HCT116 (cell line): ENCODE data around the gene TM6SF1.

Experiments
- CEBPB ChIP-seq: IDR thresholded peaks from 2 replicates; pipeline ENCODE4 v1.6.1; 2012; ENCODE audit warnings: low read depth
- EZH2 ChIP-seq: fragments of 200-600 bp; sonication (generic); IDR thresholded peaks from 2 replicates; pipeline ENCODE4 v1.6.1; 2017; ENCODE audit warnings: antibody characterized with exemption, mixed run types
- EZH2phosphoT487 ChIP-seq: fragments of 200-600 bp; IDR thresholded peaks from 2 replicates; pipeline ENCODE4 v1.6.1; 2018; ENCODE audit warnings: antibody characterized with exemption, borderline replicate concordance
- FOSL1 ChIP-seq: IDR thresholded peaks from 2 replicates; pipeline ENCODE4 v1.6.1; 2012; ENCODE audit warnings: low read depth
- JUND ChIP-seq: IDR thresholded peaks from 2 replicates; pipeline ENCODE4 v1.6.1; 2012
- POLR2A ChIP-seq: IDR thresholded peaks from 2 replicates; pipeline ENCODE4 v1.7.0; 2011; ENCODE audit warnings: borderline replicate concordance; ENCODE audit not compliant: insufficient read depth, insufficient read length; ENCODE audit errors: extremely low read depth
- POLR2AphosphoS5 ChIP-seq: IDR thresholded peaks from 2 replicates; pipeline ENCODE4 v1.6.1; 2011; ENCODE audit warnings: mild to moderate bottlenecking, low read depth, low read length, moderate library complexity
- RAD21 ChIP-seq: IDR thresholded peaks from 2 replicates; pipeline ENCODE4 v1.6.1; 2012; ENCODE audit warnings: low read depth, mild to moderate bottlenecking
- SRF ChIP-seq: IDR thresholded peaks from 2 replicates; pipeline ENCODE4 v1.6.1; 2012; ENCODE audit warnings: low read depth
- TCF7L2 ChIP-seq: IDR thresholded peaks from 2 replicates; pipeline ENCODE4 v1.7.0; 2011; ENCODE audit warnings: borderline replicate concordance, inconsistent platforms; ENCODE audit not compliant: insufficient read depth, insufficient read length; ENCODE audit errors: extremely low read depth
- ZFX ChIP-seq: fragments of 450-650 bp; IDR thresholded peaks from 2 replicates; pipeline ENCODE4 v1.6.1; 2017
- TF ChIP-seq, protein P1 (sequence below), 3 experiments: fragments of 200-600 bp in 1 of 3; sonication (generic) in 1 of 3; IDR thresholded peaks in 2 of 3; conservative IDR thresholded peaks in 1 of 3; 2 replicates each; pipeline ENCODE4 v1.5.1; 2012 to 2017; ENCODE audit warnings: low read depth in 2 of 3, low read length in 2 of 3, antibody characterized with exemption in 1 of 3, borderline replicate concordance in 1 of 3, control low read depth in 1 of 3, mild to moderate bottlenecking in 1 of 3, mixed read lengths in 1 of 3, mixed run types in 1 of 3, moderate library complexity in 1 of 3; ENCODE audit not compliant: insufficient read depth in 1 of 3
- TF ChIP-seq, protein P2 (sequence below): IDR thresholded peaks from 2 replicates; pipeline ENCODE4 v1.6.1; 2012; ENCODE audit warnings: low read depth
- TF ChIP-seq, protein P3 (sequence below): IDR thresholded peaks from 2 replicates; pipeline ENCODE4 v1.6.1; 2012

DNA sequence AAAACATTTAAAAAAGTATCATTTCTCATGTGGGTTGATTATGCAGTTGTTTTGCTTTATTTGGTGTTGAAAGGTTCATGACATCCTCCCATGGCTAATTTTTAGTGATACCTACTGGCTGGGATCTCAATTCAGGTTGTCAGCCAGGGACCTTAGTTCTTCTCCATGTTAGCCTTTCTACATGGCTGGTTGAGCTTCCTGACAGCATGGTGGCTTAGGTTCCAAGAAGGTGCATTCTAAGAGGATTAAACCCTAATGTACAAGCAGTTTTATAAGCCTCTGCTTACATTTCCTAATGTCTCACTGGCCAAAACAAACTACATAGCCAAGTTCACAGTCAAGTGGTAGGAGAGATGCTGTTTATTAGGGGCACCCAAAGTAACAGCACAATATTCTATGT, 9.4 kb upstream of the TM6SF1 start:
- TF ChIP-seq, protein P1, sequence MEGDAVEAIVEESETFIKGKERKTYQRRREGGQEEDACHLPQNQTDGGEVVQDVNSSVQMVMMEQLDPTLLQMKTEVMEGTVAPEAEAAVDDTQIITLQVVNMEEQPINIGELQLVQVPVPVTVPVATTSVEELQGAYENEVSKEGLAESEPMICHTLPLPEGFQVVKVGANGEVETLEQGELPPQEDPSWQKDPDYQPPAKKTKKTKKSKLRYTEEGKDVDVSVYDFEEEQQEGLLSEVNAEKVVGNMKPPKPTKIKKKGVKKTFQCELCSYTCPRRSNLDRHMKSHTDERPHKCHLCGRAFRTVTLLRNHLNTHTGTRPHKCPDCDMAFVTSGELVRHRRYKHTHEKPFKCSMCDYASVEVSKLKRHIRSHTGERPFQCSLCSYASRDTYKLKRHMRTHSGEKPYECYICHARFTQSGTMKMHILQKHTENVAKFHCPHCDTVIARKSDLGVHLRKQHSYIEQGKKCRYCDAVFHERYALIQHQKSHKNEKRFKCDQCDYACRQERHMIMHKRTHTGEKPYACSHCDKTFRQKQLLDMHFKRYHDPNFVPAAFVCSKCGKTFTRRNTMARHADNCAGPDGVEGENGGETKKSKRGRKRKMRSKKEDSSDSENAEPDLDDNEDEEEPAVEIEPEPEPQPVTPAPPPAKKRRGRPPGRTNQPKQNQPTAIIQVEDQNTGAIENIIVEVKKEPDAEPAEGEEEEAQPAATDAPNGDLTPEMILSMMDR (IDR thresholded peaks at IDR 0.05 in 2 of 3, conservative IDR thresholded peaks at IDR 0.05 in 1 of 3; ENCODE audit: borderline replicate concordance in 1 of 3, insufficient read depth in 1 of 3, low read depth in 2 of 3, low read length in 2 of 3): no peak
- TF ChIP-seq RAD21 (no peak), EZH2 (no peak), POLR2A (no peak), TCF7L2 (no peak), POLR2AphosphoS5 (no peak), ZFX (no peak), FOSL1 (no peak), EZH2phosphoT487 (no peak), JUND (no peak), SRF (no peak), CEBPB (no peak)
- TF ChIP-seq, protein P2, sequence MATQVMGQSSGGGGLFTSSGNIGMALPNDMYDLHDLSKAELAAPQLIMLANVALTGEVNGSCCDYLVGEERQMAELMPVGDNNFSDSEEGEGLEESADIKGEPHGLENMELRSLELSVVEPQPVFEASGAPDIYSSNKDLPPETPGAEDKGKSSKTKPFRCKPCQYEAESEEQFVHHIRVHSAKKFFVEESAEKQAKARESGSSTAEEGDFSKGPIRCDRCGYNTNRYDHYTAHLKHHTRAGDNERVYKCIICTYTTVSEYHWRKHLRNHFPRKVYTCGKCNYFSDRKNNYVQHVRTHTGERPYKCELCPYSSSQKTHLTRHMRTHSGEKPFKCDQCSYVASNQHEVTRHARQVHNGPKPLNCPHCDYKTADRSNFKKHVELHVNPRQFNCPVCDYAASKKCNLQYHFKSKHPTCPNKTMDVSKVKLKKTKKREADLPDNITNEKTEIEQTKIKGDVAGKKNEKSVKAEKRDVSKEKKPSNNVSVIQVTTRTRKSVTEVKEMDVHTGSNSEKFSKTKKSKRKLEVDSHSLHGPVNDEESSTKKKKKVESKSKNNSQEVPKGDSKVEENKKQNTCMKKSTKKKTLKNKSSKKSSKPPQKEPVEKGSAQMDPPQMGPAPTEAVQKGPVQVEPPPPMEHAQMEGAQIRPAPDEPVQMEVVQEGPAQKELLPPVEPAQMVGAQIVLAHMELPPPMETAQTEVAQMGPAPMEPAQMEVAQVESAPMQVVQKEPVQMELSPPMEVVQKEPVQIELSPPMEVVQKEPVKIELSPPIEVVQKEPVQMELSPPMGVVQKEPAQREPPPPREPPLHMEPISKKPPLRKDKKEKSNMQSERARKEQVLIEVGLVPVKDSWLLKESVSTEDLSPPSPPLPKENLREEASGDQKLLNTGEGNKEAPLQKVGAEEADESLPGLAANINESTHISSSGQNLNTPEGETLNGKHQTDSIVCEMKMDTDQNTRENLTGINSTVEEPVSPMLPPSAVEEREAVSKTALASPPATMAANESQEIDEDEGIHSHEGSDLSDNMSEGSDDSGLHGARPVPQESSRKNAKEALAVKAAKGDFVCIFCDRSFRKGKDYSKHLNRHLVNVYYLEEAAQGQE: no peak
- TF ChIP-seq, protein P3, sequence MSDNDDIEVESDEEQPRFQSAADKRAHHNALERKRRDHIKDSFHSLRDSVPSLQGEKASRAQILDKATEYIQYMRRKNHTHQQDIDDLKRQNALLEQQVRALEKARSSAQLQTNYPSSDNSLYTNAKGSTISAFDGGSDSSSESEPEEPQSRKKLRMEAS: no peak
